Eye (tissue), 1 donor: ENCODE results near the gene NCAPD2.

Experiments used
- DNase-seq: peaks from one replicate; pipeline ENCODE4 v3.0.0-alpha.2; 2015

NCAPD2 gene

GRCh38 chr12:6493497-6494257 is at the start of gene NCAPD2:
Gene NCAPD2 (plus strand): TSS chr12:6494102. CDS start chr12:6495099, 997 bp downstream.
- DNase-seq: peak; percentile 97

- DNase-seq: no peak
Measured at GRCh38 chr12:6444704-6445688, 48.9 kb upstream of the NCAPD2 start, which contains the start of gene CD27. Gene CD27 (plus strand): TSS chr12:6444955. CDS start chr12:6445096, 141 bp downstream.

GRCh38 chr12:6450091-6450868 is 43.6 kb upstream of the NCAPD2 start:
- DNase-seq: peak; percentile 65

- no peak for DNase-seq
Measured at GRCh38 chr12:6450869-6451347, 43.0 kb upstream of the NCAPD2 start.

- DNase-seq: peak; percentile 94
Measured at GRCh38 chr12:6451348-6452244, 42.3 kb upstream of the NCAPD2 start, which contains the start of gene TAPBPL. Gene TAPBPL (plus strand): TSS chr12:6452042. CDS start chr12:6452249, 207 bp downstream.

- DNase-seq: peak; percentile 49
Measured at GRCh38 chr12:6452245-6452943, 41.5 kb upstream of the NCAPD2 start.

- DNase-seq: no peak
Measured at GRCh38 chr12:6452944-6453630, 40.8 kb upstream of the NCAPD2 start.

- no peak for DNase-seq
Measured at GRCh38 chr12:6457220-6457945, 36.5 kb upstream of the NCAPD2 start.

- no peak for DNase-seq
Measured at GRCh38 chr12:6458281-6459003, 35.5 kb upstream of the NCAPD2 start.

- no peak for DNase-seq
Measured at GRCh38 chr12:6459004-6459337, 34.9 kb upstream of the NCAPD2 start.

GRCh38 chr12:6460751-6461371 is 33.0 kb upstream of the NCAPD2 start:
- DNase-seq: no peak

- no peak for DNase-seq
Measured at GRCh38 chr12:6461401-6462233, 32.3 kb upstream of the NCAPD2 start.

- DNase-seq: no peak
Measured at GRCh38 chr12:6462234-6462995, 31.5 kb upstream of the NCAPD2 start.

GRCh38 chr12:6463216-6463615 is 30.7 kb upstream of the NCAPD2 start:
- DNase-seq: no peak

- DNase-seq: no peak
Measured at GRCh38 chr12:6463858-6464257, 30.0 kb upstream of the NCAPD2 start.

GRCh38 chr12:6464531-6464930 is 29.4 kb upstream of the NCAPD2 start:
- DNase-seq: no peak
